Measurements from ENCODE around the gene COL17A1.

GRCh38 chr10:103985726-103986125 lies 100.0 kb downstream of the COL17A1 start:
- TF ChIP-seq CTCF (conservative IDR thresholded peaks at IDR 0.05; ENCODE audit: low read depth, low read length) (no peak), EZH2 (IDR thresholded peaks at IDR 0.05; ENCODE audit: borderline replicate concordance, low read depth, low read length, poor library complexity, severe bottlenecking) (no peak)
